Caki2 (cell line): ENCODE data around the gene SEPHS1. TPM values are rescaled to one million over a fixed set of nuclear protein-coding genes. Genes with fewer than 3 reads are reported as not detected.
A peak's percentile ranks its signal among the peaks of the same experiment; 100 is the strongest.
"Not testable (repeated sequence)": the region's sequence is repeated elsewhere in the genome, so short reads cannot be mapped to it uniquely, and the experiment has no call there.

Source experiments
- DNase-seq: peaks from one replicate; pipeline ENCODE4 v3.0.0-alpha.2; 2015; ENCODE audit warnings: low read depth
- in situ Hi-C: cut with HindIII; loops from 2 replicates; pipeline ENCODE4 v1.10.0; 2016; ENCODE audit warnings: low sequenced_read_pairs, low pct_unique_long_range_greater_than_20kb, mixed read lengths
- total RNA-seq: library from RNA; depleted of rRNA; stranded (reverse); fragments of >200 nt; shearing (Covaris generic); gene quantifications from 2 replicates; pipeline ENCODE4 v1.2.3, GENCODE V29; 2014; ENCODE audit warnings: low replicate concordance; rRNA removed

SEPHS1 gene, protein sequence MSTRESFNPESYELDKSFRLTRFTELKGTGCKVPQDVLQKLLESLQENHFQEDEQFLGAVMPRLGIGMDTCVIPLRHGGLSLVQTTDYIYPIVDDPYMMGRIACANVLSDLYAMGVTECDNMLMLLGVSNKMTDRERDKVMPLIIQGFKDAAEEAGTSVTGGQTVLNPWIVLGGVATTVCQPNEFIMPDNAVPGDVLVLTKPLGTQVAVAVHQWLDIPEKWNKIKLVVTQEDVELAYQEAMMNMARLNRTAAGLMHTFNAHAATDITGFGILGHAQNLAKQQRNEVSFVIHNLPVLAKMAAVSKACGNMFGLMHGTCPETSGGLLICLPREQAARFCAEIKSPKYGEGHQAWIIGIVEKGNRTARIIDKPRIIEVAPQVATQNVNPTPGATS
- 88.9 and 121 TPM in 2 replicates for total RNA-seq

DNA sequence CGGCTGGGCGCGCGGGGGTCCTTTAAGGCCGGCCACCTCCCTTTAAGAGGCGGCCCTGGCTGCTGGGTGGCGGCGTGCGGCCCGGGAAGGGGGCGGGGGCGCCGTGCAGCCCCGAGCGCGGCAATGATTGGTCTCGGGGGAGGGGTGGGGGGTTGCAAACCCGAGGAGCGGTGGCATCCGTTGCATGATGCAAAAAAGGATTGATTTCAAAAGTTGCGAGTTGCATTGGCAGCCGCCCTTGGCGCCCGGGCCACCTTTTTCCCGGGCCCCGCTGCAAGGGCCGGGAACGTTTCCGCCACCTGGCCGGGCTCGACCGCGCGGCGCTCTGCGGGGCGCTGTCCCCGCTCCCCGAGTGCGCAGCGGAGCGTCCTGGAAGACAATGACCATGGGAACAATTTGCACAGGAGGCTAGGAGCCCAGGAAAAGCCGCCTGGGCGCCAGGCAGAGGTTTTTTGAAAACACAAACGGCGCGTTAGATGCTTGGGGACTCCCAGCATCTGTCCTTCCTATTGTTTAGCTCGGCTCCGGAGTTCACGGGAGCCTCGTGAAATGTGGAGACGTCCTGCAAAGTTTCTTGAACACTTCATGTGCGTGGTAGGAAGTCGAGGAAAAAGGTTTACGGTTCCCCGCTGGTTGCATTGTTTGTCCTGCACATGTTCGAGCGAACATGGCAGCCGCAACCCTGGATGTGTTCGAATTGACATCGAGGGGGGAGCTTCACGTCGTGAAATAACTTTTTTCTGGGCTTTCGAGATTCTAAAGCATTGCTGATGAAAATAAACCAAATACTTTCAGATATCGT, at the start of gene SEPHS1:
TSS of gene SEPHS1 (minus strand) at position 78 of the 802 bp plus-strand sequence. CDS start 3,343 bp downstream, outside the sequence.
- DNase-seq, result peak; percentile 81
- in situ Hi-C loops, result no loop called here

DNA sequence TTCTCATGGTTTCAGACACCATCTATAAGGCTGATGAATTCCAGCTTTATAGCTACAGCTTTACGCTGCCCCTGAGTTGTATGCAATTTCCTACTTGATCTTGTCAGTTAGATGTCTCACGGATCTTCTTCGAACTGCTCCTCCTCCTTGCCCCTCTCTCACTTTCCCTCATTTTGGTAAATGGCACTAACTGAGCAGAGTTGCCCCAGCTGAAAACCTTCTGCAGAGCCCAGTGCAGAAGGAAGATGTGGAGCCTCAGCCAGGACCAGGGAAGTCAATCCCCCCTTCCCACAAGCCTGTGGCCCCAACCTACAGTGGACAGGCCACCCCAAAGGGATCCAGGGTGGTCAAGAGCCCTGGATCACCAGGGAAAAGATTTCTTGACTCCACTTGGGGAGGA, 49.0 kb upstream of the SEPHS1 start:
- in situ Hi-C loops, result no loop called here

DNA sequence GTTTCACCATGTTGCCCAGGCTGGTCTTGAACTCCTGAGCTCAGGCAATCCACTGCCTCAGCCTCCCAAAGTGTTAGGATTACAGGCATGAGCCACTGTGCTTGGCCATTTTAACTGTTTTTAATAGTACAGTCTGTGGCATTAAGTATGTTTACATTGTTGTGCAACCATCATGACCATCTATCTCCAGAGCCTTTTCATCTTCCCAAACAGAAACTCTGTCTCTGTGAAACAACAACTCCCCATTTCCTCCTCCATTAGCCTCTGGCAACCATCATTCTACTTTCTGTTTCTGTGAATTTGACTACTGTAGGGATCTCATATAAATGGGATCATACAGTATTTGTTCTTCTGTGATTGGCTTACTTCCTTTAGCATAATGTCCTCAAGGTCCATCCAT, 48.3 kb upstream of the SEPHS1 start:
- no peak for DNase-seq
- in situ Hi-C loops, result no loop called here

More for the DNA sequence above, 49.0 kb upstream of the SEPHS1 start:
- no peak for DNase-seq

DNA sequence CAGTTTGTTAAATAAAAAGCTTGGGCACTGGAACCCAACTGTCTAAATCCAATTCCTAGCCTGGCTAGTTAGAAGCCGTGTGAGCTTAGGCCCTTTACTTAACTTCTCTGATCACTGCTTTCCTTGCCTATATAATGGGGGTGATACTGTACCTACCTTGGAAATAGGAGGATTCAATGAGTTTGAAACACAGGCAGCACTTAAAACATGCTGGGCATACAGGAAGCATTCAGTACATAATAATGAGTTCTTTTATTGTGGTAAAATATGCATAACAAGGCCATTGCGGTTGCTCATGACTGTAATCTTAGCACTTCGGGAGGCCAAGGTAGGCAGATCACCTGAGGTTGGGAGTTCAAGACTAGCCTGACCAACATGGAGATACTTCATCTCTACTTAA, 47.4 kb upstream of the SEPHS1 start:
- in situ Hi-C loops, result no loop called here
- DNase-seq, result no peak

DNA sequence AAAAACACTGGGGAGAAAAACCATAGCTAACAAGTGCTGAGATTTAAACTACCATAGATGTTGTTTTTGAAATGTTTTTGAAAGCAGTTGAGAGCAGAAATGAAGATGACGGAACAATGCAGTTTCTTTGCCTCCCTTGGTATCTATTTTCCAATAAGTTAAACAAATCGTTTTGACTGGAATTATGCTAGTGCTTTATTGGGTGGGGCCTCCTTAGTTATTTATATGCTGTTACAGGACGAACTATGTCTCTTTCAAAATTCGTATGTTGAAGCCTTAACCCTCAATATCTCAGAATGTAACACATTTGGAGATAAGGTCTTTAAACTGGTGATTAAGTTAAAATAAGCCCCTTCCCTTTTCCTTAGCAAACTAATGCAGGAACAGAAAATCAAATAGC, 45.5 kb upstream of the SEPHS1 start:
- in situ Hi-C loops, result no loop called here
- no peak for DNase-seq

DNA sequence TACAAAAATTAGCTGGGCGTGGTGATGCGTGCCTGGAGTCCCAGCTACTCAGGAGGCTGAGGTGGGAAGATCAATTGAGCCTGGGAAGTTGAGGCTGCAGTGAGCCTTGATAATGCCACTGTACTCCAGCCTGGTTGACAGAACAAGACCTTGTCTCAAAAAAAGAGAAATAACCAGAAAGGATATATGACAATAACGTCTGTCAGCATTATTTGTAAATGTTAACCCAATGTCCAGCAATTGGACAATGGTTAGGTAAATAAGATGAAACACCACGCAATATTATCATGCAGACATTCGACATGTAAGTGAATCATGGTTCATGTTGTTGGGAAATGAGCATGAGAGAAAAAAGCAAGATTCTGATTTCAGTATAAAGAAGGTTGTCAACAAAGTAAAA, 44.6 kb upstream of the SEPHS1 start:
- DNase-seq, result no peak
- in situ Hi-C loops, result no loop called here

DNA sequence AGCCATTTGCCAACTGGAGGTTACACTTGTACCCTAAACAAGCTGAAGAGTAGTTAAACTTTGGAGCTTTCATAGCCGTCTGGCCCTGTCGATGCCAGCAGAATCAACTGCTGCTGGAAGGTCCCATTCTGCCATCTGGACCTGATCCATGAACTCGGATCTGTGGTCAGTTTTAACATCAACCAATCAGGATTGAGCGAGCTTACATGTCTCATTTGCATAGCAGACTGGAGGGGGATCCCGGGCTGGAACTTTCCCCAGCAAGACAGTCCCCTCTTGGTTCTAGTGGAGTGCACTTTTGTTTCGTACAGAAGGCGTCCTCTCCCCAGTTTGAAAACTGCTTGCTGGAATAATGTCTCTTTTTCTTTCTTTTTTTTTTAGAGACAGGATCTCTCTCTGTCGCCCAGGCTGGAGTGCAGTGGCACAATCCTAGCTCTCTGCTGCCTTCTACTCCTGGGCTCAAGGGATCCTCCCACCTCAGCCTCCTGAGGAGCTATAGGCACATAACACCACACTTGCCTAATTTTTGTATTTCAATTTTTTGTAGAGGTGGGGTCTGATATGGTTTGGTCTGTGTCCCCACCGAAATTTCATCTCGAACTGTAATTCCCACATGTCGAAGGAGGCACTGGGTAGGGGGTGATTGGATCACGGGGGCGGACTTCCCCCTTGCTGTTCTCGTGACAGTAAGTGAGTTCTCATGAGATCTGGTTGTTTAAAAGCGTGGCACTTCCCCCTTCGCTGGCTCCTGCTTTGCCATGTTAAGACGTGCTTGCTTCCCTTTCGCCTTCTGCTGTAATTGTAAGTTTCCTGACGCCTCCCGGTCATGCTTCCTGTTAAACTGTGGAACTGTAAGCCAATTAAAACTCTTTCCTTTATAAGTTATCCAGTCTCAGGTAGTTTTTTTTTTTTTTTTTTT, 42.8 kb upstream of the SEPHS1 start:
- no peak for DNase-seq
- in situ Hi-C loops, result no loop called here

DNA sequence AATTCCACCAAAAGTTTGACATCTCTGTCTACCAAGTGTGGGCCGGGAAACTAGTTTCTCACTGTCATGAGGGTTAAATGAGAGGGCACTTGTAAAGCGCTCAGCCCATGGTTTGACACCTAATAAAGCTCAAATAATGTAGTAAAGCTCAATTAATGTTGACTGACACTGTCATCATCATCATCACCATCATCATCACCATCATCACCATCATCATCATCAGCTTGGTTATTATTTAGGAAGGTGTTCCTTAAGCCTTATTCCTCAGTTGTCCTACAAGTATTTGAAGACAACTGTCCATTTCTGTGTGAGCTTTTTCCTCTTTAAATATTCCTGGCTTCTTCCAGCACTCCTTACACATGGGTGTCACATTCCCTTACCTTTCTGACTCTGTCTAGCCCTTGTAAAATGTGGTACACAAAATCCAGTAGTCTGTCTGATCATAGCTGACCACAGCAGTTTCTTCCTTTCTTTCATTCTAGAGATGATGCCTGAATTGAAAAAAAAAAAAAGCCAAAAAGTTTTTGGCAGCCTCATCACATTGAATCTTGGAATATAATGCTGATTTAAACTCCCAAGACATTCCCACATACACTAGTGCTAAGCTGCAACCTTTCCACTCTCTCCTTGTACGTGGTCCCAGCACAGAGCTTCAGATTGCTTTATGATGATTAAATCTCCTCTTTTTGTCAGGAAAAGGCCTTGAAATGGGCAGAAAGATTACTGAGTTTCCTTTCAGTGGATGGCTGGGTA, 40.6 kb upstream of the SEPHS1 start:
- DNase-seq, result no peak
- in situ Hi-C loops, result no loop called here

DNA sequence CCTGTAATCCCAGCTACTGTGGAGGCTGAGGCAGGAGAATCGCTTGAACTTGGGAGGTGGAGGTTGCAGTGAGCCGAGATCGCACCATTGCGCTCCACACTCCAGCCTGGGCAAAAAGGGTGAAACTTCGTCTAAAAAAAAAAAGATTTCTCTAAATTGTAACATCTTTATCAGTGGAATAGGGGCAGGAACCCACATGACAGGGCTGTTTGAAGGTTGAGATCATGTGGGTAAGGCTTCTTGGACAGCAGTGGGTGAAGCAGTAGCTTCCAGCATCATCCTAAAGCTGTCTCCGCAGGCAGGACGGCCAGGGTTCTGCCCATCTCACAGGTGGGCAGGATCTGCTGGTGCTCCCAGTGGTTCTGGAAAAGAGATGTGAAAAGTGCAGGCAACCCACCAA, 37.9 kb upstream of the SEPHS1 start:
- DNase-seq, result no peak
- in situ Hi-C loops, result no loop called here

DNA sequence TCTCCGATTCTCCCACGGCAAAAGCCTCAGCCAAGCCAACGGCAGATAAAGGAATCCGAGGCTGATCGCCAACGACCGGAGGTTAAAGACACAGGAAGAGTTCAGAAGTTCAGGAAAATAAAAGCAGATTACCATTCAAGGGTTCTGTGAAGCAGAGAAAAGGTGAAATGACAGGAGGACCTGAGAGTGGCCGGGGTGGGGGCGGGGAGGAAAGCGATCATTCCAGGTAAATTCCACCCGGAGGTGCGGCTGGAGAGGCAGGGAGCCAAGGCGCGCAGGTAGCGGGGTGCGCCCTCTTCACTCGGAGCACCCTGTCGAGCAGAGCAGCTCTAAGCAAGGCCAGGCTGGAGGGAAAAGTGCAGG, 35.3 kb upstream of the SEPHS1 start:
- in situ Hi-C loops, result no loop called here
- no peak for DNase-seq

DNA sequence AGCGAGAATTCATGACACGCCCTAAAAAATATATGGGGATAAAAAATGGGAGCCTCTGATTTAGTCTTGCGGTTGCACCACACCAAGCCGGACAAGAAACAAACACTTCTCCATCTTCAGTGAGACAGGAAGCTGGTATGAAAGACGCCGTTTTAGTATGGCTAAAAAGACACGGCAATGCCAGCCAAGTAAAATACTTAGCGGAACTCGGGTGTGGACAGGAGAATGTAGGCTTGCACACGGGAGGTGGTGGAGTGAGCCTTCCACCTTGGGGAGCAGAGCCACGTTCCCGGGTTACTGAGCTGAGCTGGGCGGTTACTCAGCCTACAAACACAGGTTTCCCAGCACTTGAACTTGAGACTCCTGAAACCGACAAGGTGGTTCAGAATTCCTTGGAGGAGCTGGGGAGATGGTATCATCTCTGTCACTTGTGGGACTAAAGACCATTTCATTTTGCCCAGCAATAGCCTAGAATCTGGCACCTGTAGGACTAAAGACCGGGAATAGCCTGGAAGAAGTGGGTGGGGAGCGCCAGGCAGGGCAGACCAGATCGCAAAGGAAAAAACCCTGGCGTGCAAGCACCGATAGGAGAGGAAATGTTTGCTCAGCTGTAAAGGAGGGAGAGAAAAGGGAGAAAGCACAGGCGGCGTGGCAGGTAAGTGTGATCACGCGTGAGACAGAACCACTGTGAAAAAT, 34.8 kb upstream of the SEPHS1 start:
- DNase-seq, result peak; percentile 19
- in situ Hi-C loops, result no loop called here

DNA sequence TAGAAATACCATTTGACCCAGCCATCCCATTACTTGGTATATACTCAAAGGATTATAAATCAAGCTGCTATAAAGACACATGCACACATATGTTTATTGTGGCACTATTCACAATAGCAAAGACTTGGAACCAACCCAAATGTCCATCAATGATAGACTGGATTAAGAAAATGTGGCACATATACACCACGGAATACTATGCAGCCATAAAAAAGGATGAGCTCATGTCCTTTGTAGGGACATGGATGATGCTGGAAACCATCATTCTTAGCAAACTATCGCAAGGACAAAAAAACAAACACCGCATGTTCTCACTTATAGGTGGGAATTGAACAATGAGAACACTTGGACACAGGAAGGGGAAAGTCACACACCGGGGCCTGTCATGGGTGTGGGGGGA, 31.0 kb upstream of the SEPHS1 start:
- in situ Hi-C loops, DNase-seq: not testable (repeated sequence)

DNA sequence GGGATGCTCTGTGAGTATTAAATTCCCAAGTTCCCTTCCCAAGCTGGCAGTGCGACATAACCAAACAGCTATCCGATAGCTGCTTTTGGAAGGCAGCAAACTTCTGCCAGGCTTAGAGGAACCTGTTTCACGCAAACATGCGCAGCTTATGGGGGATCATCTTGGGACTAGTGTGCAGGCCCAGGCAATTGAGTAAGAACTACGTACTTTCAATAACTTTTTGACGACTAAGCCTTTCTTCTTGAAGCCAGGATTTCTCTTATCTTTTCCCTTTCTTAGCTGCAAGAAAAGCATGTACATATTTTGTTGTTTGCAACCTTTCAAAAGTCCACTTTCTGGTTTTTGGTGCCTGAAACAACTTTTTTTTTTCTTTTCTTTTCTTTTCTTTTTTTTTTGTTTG, 28.7 kb upstream of the SEPHS1 start:
- no peak for DNase-seq
- in situ Hi-C loops, result no loop called here

DNA sequence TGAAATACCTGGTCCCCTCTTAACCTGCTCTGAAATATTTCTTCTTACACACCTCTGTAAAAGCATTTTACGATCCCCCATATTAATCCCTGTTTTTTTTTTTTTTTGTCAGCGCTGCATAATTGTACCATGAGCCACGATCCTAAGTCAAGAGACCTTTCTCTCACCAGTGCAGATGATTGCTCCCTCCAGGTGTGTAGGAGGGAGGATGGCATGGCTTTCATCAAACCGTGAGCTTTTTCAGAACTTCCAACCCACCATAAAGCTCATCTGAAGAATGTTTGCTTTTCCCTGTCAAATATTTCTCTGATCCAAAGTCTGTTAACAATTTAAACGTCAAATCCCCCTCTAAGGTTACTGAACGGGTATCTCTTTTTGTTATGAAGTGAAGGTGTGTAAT, 28.2 kb upstream of the SEPHS1 start:
- in situ Hi-C loops, result no loop called here
- no peak for DNase-seq

DNA sequence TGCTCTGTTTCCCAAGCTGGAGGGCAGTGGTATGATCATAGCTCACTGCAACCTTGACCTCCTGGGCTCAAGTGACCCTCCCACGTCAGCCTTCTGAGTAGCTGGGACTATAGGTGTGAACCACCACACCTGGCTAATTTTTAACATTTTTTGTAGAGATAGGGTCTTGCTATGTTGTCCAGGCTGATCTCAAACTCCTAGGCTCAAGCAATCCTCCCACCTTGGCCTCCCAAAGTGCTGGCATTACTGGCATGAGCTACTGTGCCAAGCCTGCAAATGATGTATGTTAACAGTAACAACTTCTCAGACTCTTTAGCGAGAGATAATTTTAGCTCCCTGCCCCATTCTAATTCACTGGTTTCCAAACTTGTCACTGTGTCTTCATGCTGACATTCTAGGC, 27.7 kb upstream of the SEPHS1 start:
- in situ Hi-C loops, result no loop called here
- no peak for DNase-seq

DNA sequence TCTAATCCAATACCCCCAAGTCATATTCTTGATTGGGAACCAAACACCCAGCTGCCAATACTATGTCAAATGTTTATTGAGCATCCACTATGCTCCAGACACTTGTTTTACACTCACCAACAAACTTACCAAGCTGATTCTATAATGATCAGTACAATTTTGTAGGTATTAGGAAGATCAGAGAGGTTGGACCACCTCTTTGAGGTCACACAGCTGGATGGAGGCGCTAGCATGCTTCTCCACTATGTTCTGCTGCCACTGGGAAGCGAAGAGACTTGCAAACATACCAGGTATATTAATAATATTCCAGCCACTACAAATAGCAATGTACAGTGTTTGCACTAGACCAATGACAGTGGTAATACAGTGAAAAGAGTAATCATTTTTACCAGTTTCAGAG, 25.6 kb upstream of the SEPHS1 start:
- in situ Hi-C loops, result no loop called here
- DNase-seq, result no peak

DNA sequence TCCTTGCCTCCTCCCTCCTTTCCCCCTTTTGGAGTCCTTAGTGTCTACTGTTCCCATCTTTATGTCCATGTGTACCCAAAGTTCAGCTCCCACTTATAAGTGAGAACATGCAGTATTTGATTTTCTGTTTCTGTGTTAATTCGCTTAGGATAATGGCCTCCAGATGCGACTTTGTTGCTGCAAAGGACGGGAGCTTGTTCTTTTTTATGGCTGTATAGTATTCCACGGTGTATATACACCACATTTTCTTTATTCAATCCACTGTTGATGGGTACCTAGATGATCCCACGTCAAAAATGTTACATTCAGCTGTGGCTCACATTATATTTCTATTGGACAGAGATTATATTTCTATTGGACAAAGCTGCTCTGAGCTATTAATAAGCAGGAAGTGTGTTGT, 24.4 kb upstream of the SEPHS1 start:
- in situ Hi-C loops, result no loop called here
- DNase-seq, result no peak
